ENCODE results near the gene ANXA4.

ANXA4 gene

GRCh38 chr2:69835666-69836065, 93.7 kb downstream of the ANXA4 start:
- no peak overlapping the region for H3K4me3 ChIP-seq (ENCODE audit: low read depth in 1 of 2, low read length in 1 of 2)
- H3K27ac ChIP-seq, result no peak overlapping the region
- TF ChIP-seq CTCF (IDR thresholded peaks at IDR 0.05), result no peak
- H3K4me1 ChIP-seq (ENCODE audit: control insufficient read depth in 1 of 2, insufficient read depth in 1 of 2, low read depth in 1 of 2, low read length in 1 of 2), result peaks cover 22 to 26% of the 10 kb centered on the region in 2 experiments
- H3K27me3 ChIP-seq, result no peaks in the 10 kb centered on the region
- peaks cover 35% of the 10 kb centered on the region for H3K36me3 ChIP-seq
- H3K9me3 ChIP-seq, result no peaks in the 10 kb centered on the region

- Histone ChIP-seq H3K9me3 (no peaks in the 10 kb centered on the region), H3K4me1 (ENCODE audit: control insufficient read depth in 1 of 2, insufficient read depth in 1 of 2, low read depth in 1 of 2, low read length in 1 of 2) (peaks cover 16 to 19% of the 10 kb centered on the region in 2 experiments), H3K27ac (no peak overlapping the region), H3K4me3 (ENCODE audit: low read depth in 1 of 2, low read length in 1 of 2) (no peak overlapping the region), H3K27me3 (no peaks in the 10 kb centered on the region), H3K36me3 (peaks cover 42% of the 10 kb centered on the region)
- TF ChIP-seq CTCF (IDR thresholded peaks at IDR 0.05), result no peak
These were observed 94.4 kb downstream of the ANXA4 start for GRCh38 chr2:69836316-69836715.

- peaks cover 4 to 7% of the 10 kb centered on the region in 2 experiments for H3K4me1 ChIP-seq (ENCODE audit: control insufficient read depth in 1 of 2, insufficient read depth in 1 of 2, low read depth in 1 of 2, low read length in 1 of 2)
- TF ChIP-seq CTCF (IDR thresholded peaks at IDR 0.05), result no peak
- H3K9me3 ChIP-seq, result no peaks in the 10 kb centered on the region
- no peaks in the 10 kb centered on the region for H3K27me3 ChIP-seq
- no peak overlapping the region for H3K27ac ChIP-seq
- peaks cover 52% of the 10 kb centered on the region for H3K36me3 ChIP-seq
- H3K4me3 ChIP-seq (ENCODE audit: low read depth in 1 of 2, low read length in 1 of 2), result no peak overlapping the region
These were observed 95.6 kb downstream of the ANXA4 start for GRCh38 chr2:69837533-69837932.

GRCh38 chr2:69843993-69844392, 102.1 kb downstream of the ANXA4 start:
- Histone ChIP-seq H3K36me3 (peaks cover 87% of the 10 kb centered on the region), H3K9me3 (no peaks in the 10 kb centered on the region), H3K4me1 (ENCODE audit: control insufficient read depth in 1 of 2, insufficient read depth in 1 of 2, low read depth in 1 of 2, low read length in 1 of 2) (no peaks in the 10 kb centered on the region), H3K27ac (no peak overlapping the region), H3K27me3 (no peaks in the 10 kb centered on the region), H3K4me3 (ENCODE audit: low read depth in 1 of 2, low read length in 1 of 2) (no peak overlapping the region)
- no peak for TF ChIP-seq CTCF (IDR thresholded peaks at IDR 0.05)

GRCh38 chr2:69844560-69844959, 102.6 kb downstream of the ANXA4 start:
- TF ChIP-seq CTCF (IDR thresholded peaks at IDR 0.05), result no peak
- Histone ChIP-seq H3K4me3 (ENCODE audit: low read depth in 1 of 2, low read length in 1 of 2) (no peak overlapping the region), H3K27ac (no peak overlapping the region), H3K27me3 (no peaks in the 10 kb centered on the region), H3K9me3 (no peaks in the 10 kb centered on the region), H3K36me3 (peaks cover 85% of the 10 kb centered on the region), H3K4me1 (ENCODE audit: control insufficient read depth in 1 of 2, insufficient read depth in 1 of 2, low read depth in 1 of 2, low read length in 1 of 2) (no peaks in the 10 kb centered on the region)
